Measurements from ENCODE around the gene FBXO22.

Gene FBXO22

GRCh38 chr15:75927601-75928000, 23.9 kb downstream of the FBXO22 start:
- H3K27me3 ChIP-seq (ENCODE audit: control insufficient read depth, low read length): no peaks in the 10 kb centered on the region
- H3K4me2 ChIP-seq (ENCODE audit: low read length): peak overlapping the region; percentile 28
- no peaks in the 10 kb centered on the region for H4K20me1 ChIP-seq (ENCODE audit: control insufficient read depth, insufficient read depth, low read depth, low read length)
- H3K9me2 ChIP-seq (replicated peaks; ENCODE audit: control insufficient read depth, low read length): no peaks in the 10 kb centered on the region
- H3K79me2 ChIP-seq (ENCODE audit: control insufficient read depth, low read length): no peaks in the 10 kb centered on the region
- peaks cover 39% of the 10 kb centered on the region for H3K36me3 ChIP-seq (ENCODE audit: control insufficient read depth, low read length)
- peak overlapping the region; percentile 16; the same call in 1 of the 2 replicates for H3K4me3 ChIP-seq (ENCODE audit: low read length)
- TF ChIP-seq CTCF (IDR thresholded peaks at IDR 0.05; ENCODE audit: low read depth, low read length, poor library complexity, severe bottlenecking) (no peak), EZH2phosphoT487 (IDR thresholded peaks at IDR 0.05; ENCODE audit: borderline replicate concordance, low read length) (no peak)
- H3K4me1 ChIP-seq (ENCODE audit: control insufficient read depth, low read length): peaks cover 35% of the 10 kb centered on the region
- H3K27ac ChIP-seq (ENCODE audit: low read depth, low read length): no peak overlapping the region
- H3K9me3 ChIP-seq (ENCODE audit: control insufficient read depth, insufficient read depth, low read length): no peaks in the 10 kb centered on the region
- H3F3A ChIP-seq (ENCODE audit: control insufficient read depth, insufficient read depth): no peaks in the 10 kb centered on the region

- Histone ChIP-seq H4K20me1 (ENCODE audit: control insufficient read depth, insufficient read depth, low read depth, low read length) (no peaks in the 10 kb centered on the region), H3K4me1 (ENCODE audit: control insufficient read depth, low read length) (peaks cover 35% of the 10 kb centered on the region), H3K79me2 (ENCODE audit: control insufficient read depth, low read length) (no peaks in the 10 kb centered on the region), H3K4me3 (ENCODE audit: low read length) (no peak overlapping the region), H3K9me2 (replicated peaks; ENCODE audit: control insufficient read depth, low read length) (no peaks in the 10 kb centered on the region), H3F3A (ENCODE audit: control insufficient read depth, insufficient read depth) (no peaks in the 10 kb centered on the region), H3K4me2 (ENCODE audit: low read length) (no peak overlapping the region), H3K36me3 (ENCODE audit: control insufficient read depth, low read length) (peaks cover 50% of the 10 kb centered on the region), H3K27me3 (ENCODE audit: control insufficient read depth, low read length) (no peaks in the 10 kb centered on the region), H3K27ac (ENCODE audit: low read depth, low read length) (no peak overlapping the region), H3K9me3 (ENCODE audit: control insufficient read depth, insufficient read depth, low read length) (no peaks in the 10 kb centered on the region)
- TF ChIP-seq CTCF (IDR thresholded peaks at IDR 0.05; ENCODE audit: low read depth, low read length, poor library complexity, severe bottlenecking) (peak; percentile 62), EZH2phosphoT487 (IDR thresholded peaks at IDR 0.05; ENCODE audit: borderline replicate concordance, low read length) (no peak)
Observed at GRCh38 chr15:75928680-75929608, 25.3 kb downstream of the FBXO22 start.

- Histone ChIP-seq H3F3A (ENCODE audit: control insufficient read depth, insufficient read depth) (no peaks in the 10 kb centered on the region), H3K36me3 (ENCODE audit: control insufficient read depth, low read length) (peaks cover 59% of the 10 kb centered on the region), H3K79me2 (ENCODE audit: control insufficient read depth, low read length) (no peaks in the 10 kb centered on the region), H3K27ac (ENCODE audit: low read depth, low read length) (no peak overlapping the region), H3K4me3 (ENCODE audit: low read length) (no peak overlapping the region), H3K27me3 (ENCODE audit: control insufficient read depth, low read length) (no peaks in the 10 kb centered on the region), H4K20me1 (ENCODE audit: control insufficient read depth, insufficient read depth, low read depth, low read length) (no peaks in the 10 kb centered on the region), H3K9me3 (ENCODE audit: control insufficient read depth, insufficient read depth, low read length) (no peaks in the 10 kb centered on the region), H3K9me2 (replicated peaks; ENCODE audit: control insufficient read depth, low read length) (no peaks in the 10 kb centered on the region), H3K4me2 (ENCODE audit: low read length) (no peak overlapping the region), H3K4me1 (ENCODE audit: control insufficient read depth, low read length) (peaks cover 32% of the 10 kb centered on the region)
- no peak for TF ChIP-seq CTCF (IDR thresholded peaks at IDR 0.05; ENCODE audit: low read depth, low read length, poor library complexity, severe bottlenecking)
- no peak for TF ChIP-seq EZH2phosphoT487 (IDR thresholded peaks at IDR 0.05; ENCODE audit: borderline replicate concordance, low read length)
Observed at GRCh38 chr15:75929799-75930565, 26.3 kb downstream of the FBXO22 start.
